AG04449 (cell line): ENCODE measurements around the gene SLC12A5.
A peak's percentile ranks its signal among the peaks of the same experiment; 100 is the strongest.

ENCODE experiments used
- CTCF ChIA-PET: fragments of 350-600 bp; formaldehyde crosslinking; extraction: SDS; loops from one replicate; lab custom pipeline; 2021; ENCODE audit warnings: antibody characterized with exemption; lab: Yijun Ruan, JAX
- POLR2A ChIA-PET: fragments of 400-600, 350-600 bp; formaldehyde crosslinking; extraction: SDS; loops from one replicate; lab custom pipeline; 2020; ENCODE audit warnings: antibody characterized with exemption, inconsistent platforms; lab: Yijun Ruan, JAX
- DNase-seq: peaks from one replicate; pipeline ENCODE4 v3.0.0-alpha.2; 2010; ENCODE audit warnings: low read depth, low spot score
- H3K4me3 ChIP-seq: 2 replicates; pipeline ENCODE4 v1.5.1; 2011; ENCODE audit warnings: low read depth, mild to moderate bottlenecking, control low read depth, low read length
- CTCF ChIP-seq: IDR thresholded peaks from one replicate; pipeline ENCODE4 v1.5.1; 2011; ENCODE audit warnings: mild to moderate bottlenecking, moderate library complexity, low read length, control low read depth, inconsistent platforms; ENCODE audit not compliant: insufficient read depth; ENCODE audit errors: missing control alignments

Gene SLC12A5

GRCh38 chr20:46010491-46011391 lies 18.3 kb upstream of the SLC12A5 start:
- POLR2A ChIA-PET, result no interaction called here
- no peak overlapping the region for H3K4me3 ChIP-seq
- no peak for DNase-seq
- no peak for TF ChIP-seq CTCF
- CTCF ChIA-PET, result interaction anchor here (5.1 kb wide), 1 partner anchor 22 kb away, joined by 51 read pairs; no protein-coding TSS in a partner anchor

- CTCF ChIA-PET, result interaction anchor here (0.7 to 5.1 kb wide), 6 partner anchors 9 to 162 kb away, joined by 3 to 51 read pairs (median 8); no protein-coding TSS in a partner anchor
These were observed 17.2 kb upstream of the SLC12A5 start for GRCh38 chr20:46011631-46012482.

DNA sequence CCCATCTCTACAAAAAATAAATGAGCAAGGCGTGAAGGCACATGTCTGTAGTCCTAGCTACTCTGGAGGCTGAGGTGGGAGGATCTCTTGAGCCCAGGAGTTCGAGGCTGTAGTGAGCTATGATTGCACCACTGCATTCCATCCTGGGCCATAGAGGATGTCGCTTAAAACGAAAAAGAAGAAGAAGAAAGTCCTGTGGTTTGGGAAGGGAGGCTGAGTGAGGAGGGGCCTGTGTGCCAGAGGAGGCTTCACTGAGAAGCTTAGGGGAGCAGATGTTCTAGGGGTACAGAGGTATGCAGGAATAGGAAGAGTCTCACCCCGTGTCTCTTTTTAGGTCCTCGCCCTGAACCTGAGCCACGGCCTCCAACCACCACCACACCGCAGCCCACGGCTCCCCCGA lies 16.1 kb upstream of the SLC12A5 start:
- no peak for TF ChIP-seq CTCF

More at GRCh38 chr20:46011631-46012482, 17.2 kb upstream of the SLC12A5 start:
- no peak overlapping the region for H3K4me3 ChIP-seq
- POLR2A ChIA-PET, result no interaction called here
- no peak for TF ChIP-seq CTCF
- no peak for DNase-seq

GRCh38 chr20:46013322-46013828 lies 15.6 kb upstream of the SLC12A5 start:
- ChIA-PET POLR2A (no interaction called here), CTCF (interaction anchor here (0.6 to 5.1 kb wide), 34 partner anchors 10 to 425 kb away, joined by 3 to 51 read pairs (median 5); partner anchors contain the start of genes SLC12A5 and ZNF335)
- no peak for TF ChIP-seq CTCF
- DNase-seq, result no peak
- no peak overlapping the region for H3K4me3 ChIP-seq

More for the DNA sequence above, 16.1 kb upstream of the SLC12A5 start:
- ChIA-PET POLR2A (no interaction called here), CTCF (interaction anchor here (0.7 to 5.1 kb wide), 24 partner anchors 9 to 425 kb away, joined by 3 to 51 read pairs (median 9); no protein-coding TSS in a partner anchor)
- no peak for DNase-seq
- no peak overlapping the region for H3K4me3 ChIP-seq

DNA sequence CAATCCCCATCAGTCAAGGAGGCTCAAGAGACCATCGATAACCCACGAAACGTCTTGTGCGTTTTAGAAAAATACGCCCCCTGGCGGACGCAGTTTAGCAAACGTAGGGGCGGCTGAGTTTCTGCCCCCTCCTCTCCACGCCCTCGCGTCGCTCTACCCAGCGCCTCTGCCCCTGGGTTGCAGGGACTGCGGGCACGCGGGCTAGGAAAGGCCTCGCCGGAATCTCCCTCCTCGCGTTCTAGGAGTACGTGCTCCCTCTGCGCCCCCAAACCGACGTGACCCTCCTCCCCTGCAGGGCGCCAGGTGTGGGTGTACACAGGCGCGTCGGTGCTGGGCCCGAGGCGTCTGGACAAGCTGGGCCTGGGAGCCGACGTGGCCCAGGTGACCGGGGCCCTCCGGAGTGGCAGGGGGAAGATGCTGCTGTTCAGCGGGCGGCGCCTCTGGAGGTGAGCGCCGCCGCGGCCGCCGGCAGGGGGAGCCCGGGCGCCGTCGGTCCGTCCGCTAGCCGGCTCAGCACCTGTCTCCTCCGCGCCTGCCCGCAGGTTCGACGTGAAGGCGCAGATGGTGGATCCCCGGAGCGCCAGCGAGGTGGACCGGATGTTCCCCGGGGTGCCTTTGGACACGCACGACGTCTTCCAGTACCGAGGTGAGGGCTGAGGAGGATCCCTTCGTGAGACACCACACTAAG lies 15.0 kb upstream of the SLC12A5 start:
- ChIA-PET CTCF (interaction anchor here (0.6 to 5.1 kb wide), 53 partner anchors 8 to 424 kb away, joined by 3 to 51 read pairs (median 4); partner anchors contain the start of genes SLC12A5 and ZNF335), POLR2A (no interaction called here)
- TF ChIP-seq CTCF, result peak; percentile 44
- H3K4me3 ChIP-seq, result no peak overlapping the region
- no peak for DNase-seq
